Left lung (tissue), 10 donors: ENCODE data around the gene SLIT3. TPM values are rescaled to one million over a fixed set of nuclear protein-coding genes. Genes with fewer than 3 reads are reported as not detected.

ENCODE experiments used
- ATAC-seq: fragments of 200-7000 bp; cut with Tn5 transposase; one replicate; pipeline ENCODE4 v1.9.1; 2020; ENCODE audit warnings: moderate library complexity
- DNase-seq, 4 donors: peaks; one replicate each; pipeline ENCODE4 v3.0.0-alpha.2; 2013 to 2020
- H3K27ac ChIP-seq, 2 donors: fragments of 200-600 bp; sonication (generic) in 1 of 2; one replicate each; pipeline versions ENCODE4 v1.5.0 to v1.8.0; 2020 to 2021
- H3K27me3 ChIP-seq, 2 donors: fragments of 200-600 bp; sonication (generic) in 1 of 2; one replicate each; pipeline versions ENCODE4 v1.5.0 to v1.8.0; 2020 to 2021
- H3K36me3 ChIP-seq, 2 donors: fragments of 200-600 bp; sonication (generic) in 1 of 2; one replicate each; pipeline versions ENCODE4 v1.5.0 to v1.8.0; 2020 to 2021
- H3K4me1 ChIP-seq, 2 donors: fragments of 200-600 bp; one replicate each; pipeline ENCODE4 v1.8.0; 2021
- H3K4me3 ChIP-seq, 2 donors: fragments of 200-600 bp; sonication (generic) in 1 of 2; one replicate each; pipeline versions ENCODE4 v1.5.0 to v1.8.0; 2020 to 2021; ENCODE audit warnings: mild to moderate bottlenecking in 1 of 2
- H3K9me3 ChIP-seq, 2 donors: fragments of 200-600 bp; sonication (generic) in 1 of 2; one replicate each; pipeline versions ENCODE4 v1.5.0 to v1.8.0; 2020 to 2021
- intact Hi-C, 2 donors: fragments of 100-400 bp; cut with DNase I; formaldehyde crosslinking; loops; one replicate each; pipeline versions ENCODE4 v1.11.2 to v1.14.2; 2022
- polyA plus RNA-seq, 6 donors: library from polyadenylated mRNA; unstranded; fragments of 120-200 nt; gene quantifications; one replicate each; pipeline ENCODE4 v1.2.1, GENCODE V29; 2013; ENCODE audit not compliant: insufficient read length in 6 of 6
- total RNA-seq, 2 donors: library from RNA; stranded (reverse); fragmentation: NEBNext Ultra II Directional; extraction: Animal tissue kit (Norgen Biotek cat#: 25700); gene quantifications; one replicate each; pipeline ENCODE4 v1.2.1, GENCODE V29; 2021
- TF ChIP-seq, protein P1 (sequence below), 2 donors: fragments of 200-600 bp; sonication (generic) in 1 of 2; IDR thresholded peaks; one replicate each; pipeline versions ENCODE4 v1.5.0 to v1.8.0; 2021; ENCODE audit warnings: antibody characterized with exemption in 2 of 2
- donor health status: DM: no; HTN: yes; CAD: no.
- donor health status: DM: no; HTN: no; CAD: no.

SLIT3 gene
- total and polyA plus RNA-seq, 8 donors, result 37.6 to 77.1 (median 45.9) TPM

DNA sequence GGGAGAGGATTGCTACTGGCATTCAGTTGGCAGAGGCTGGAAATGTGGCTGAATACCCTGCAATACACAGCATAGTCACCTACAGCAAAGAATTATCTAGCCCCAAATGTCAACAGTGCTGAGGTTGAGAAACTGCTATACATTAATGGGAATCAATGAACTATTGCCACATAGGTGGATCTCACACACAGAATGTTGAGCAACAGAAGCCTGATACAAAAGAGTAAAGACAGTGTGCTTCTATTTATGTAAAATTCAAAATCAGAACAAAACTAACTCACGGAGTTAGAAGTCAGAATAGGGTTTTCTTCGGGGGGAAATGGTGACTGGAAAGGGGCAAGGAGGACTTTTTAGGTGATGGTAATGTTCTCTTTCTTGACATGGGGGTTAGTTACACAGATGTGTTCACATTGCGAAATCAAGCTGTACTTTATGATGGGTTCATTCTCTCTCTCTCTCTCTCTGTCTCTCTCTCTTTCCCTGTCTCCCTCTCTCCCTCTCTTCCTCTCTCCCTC, 676.0 kb downstream of the SLIT3 start:
- Histone ChIP-seq H3K4me1 (no peaks in the 10 kb centered on the region), H3K27ac (no peak overlapping the region), H3K9me3 (no peaks in the 10 kb centered on the region), H3K27me3 (no peaks in the 10 kb centered on the region), H3K4me3 (no peak overlapping the region), H3K36me3 (no peaks in the 10 kb centered on the region)
- DNase-seq (no peak), ATAC-seq (no peak)
- TF ChIP-seq, protein P1, sequence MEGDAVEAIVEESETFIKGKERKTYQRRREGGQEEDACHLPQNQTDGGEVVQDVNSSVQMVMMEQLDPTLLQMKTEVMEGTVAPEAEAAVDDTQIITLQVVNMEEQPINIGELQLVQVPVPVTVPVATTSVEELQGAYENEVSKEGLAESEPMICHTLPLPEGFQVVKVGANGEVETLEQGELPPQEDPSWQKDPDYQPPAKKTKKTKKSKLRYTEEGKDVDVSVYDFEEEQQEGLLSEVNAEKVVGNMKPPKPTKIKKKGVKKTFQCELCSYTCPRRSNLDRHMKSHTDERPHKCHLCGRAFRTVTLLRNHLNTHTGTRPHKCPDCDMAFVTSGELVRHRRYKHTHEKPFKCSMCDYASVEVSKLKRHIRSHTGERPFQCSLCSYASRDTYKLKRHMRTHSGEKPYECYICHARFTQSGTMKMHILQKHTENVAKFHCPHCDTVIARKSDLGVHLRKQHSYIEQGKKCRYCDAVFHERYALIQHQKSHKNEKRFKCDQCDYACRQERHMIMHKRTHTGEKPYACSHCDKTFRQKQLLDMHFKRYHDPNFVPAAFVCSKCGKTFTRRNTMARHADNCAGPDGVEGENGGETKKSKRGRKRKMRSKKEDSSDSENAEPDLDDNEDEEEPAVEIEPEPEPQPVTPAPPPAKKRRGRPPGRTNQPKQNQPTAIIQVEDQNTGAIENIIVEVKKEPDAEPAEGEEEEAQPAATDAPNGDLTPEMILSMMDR (IDR thresholded peaks at IDR 0.05), result no peak
- intact Hi-C loops, result no loop called here

GRCh38 chr5:168620807-168621206, 680.1 kb downstream of the SLIT3 start:
- Histone ChIP-seq H3K36me3 (no peaks in the 10 kb centered on the region), H3K4me3 (no peak overlapping the region), H3K4me1 (no peaks in the 10 kb centered on the region), H3K9me3 (no peaks in the 10 kb centered on the region), H3K27me3 (no peaks in the 10 kb centered on the region), H3K27ac (no peak overlapping the region)
- intact Hi-C loops, result no loop called here
- no peak for ATAC-seq
- TF ChIP-seq, protein P1 (IDR thresholded peaks at IDR 0.05), result no peak
- no peak for DNase-seq

- intact Hi-C loops, result no loop called here
- Histone ChIP-seq H3K27ac (no peak overlapping the region), H3K27me3 (no peaks in the 10 kb centered on the region), H3K4me1 (no peaks in the 10 kb centered on the region), H3K4me3 (no peak overlapping the region), H3K9me3 (no peaks in the 10 kb centered on the region), H3K36me3 (no peaks in the 10 kb centered on the region)
- DNase-seq (no peak), ATAC-seq (no peak)
- TF ChIP-seq, protein P1 (IDR thresholded peaks at IDR 0.05), result no peak
Observed at GRCh38 chr5:168614661-168615060, 686.3 kb downstream of the SLIT3 start.

- Histone ChIP-seq H3K36me3 (no peaks in the 10 kb centered on the region), H3K4me3 (no peak overlapping the region), H3K4me1 (no peaks in the 10 kb centered on the region), H3K27ac (no peak overlapping the region), H3K9me3 (no peaks in the 10 kb centered on the region), H3K27me3 (no peaks in the 10 kb centered on the region)
- no peak for DNase-seq
- TF ChIP-seq, protein P1 (IDR thresholded peaks at IDR 0.05), result no peak
- intact Hi-C loops, result no loop called here
- no peak for ATAC-seq
Observed at GRCh38 chr5:168613996-168614395, 686.9 kb downstream of the SLIT3 start.

GRCh38 chr5:168613396-168613795, 687.5 kb downstream of the SLIT3 start:
- intact Hi-C loops, result no loop called here
- ATAC-seq (no peak), DNase-seq (no peak)
- H3K27me3 ChIP-seq, result no peaks in the 10 kb centered on the region
- no peak overlapping the region for H3K4me3 ChIP-seq
- no peak overlapping the region for H3K27ac ChIP-seq
- TF ChIP-seq, protein P1 (IDR thresholded peaks at IDR 0.05), result no peak
- no peaks in the 10 kb centered on the region for H3K4me1 ChIP-seq
- no peaks in the 10 kb centered on the region for H3K36me3 ChIP-seq
- no peaks in the 10 kb centered on the region for H3K9me3 ChIP-seq
